ENCODE data around the gene UBA1.

The UBA1 gene

DNA sequence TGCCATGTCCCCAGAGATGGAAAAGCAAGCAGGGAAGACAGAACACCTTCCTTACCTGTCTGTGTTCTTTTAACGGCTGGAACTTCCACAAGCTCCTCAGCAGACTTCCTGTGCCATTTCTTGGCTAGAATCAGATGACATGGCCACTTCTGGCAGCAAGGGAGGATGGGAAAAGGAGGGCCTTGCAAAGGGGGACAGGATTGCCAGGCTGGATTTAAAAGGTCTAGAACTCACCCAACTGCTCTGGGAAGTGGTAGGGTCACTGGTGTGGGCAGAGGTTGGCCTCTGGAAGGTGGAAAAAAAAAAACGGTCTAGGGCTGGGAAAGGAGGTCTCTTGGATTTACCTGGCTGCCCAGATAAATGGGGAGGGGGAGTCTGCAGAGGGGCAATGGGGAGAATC is 37.5 kb downstream of the UBA1 start:
- Histone ChIP-seq H2AFZ (ENCODE audit: low read depth, low read length) (no peak overlapping the region), H3K9me3 (ENCODE audit: insufficient read depth, low read length, severe bottlenecking) (no peaks in the 10 kb centered on the region), H4K20me1 (ENCODE audit: insufficient read depth, low read length) (peaks cover 5% of the 10 kb centered on the region; the same call in 1 of the 2 replicates), H3K4me3 (ENCODE audit: low read depth in 1 of 2, low read length in 2 of 2) (no peak overlapping the region), H3K36me3 (ENCODE audit: insufficient read depth, low read length) (peaks cover 41% of the 10 kb centered on the region), H3K4me1 (ENCODE audit: insufficient read depth, low read length) (peaks cover 34% of the 10 kb centered on the region), H3K4me2 (ENCODE audit: insufficient read depth, low read length) (no peak overlapping the region), H3K79me2 (ENCODE audit: insufficient read depth, low read length) (peaks cover 28% of the 10 kb centered on the region), H3K27ac (ENCODE audit: low read length) (no peak overlapping the region), H3K27me3 (ENCODE audit: insufficient read depth, low read length, poor library complexity) (no peaks in the 10 kb centered on the region), H3K9ac (ENCODE audit: low read depth, low read length) (no peak overlapping the region)
- no peak for TF ChIP-seq EZH2 (IDR thresholded peaks at IDR 0.05; ENCODE audit: borderline replicate concordance, low read depth, low read length, severe bottlenecking)
- TF ChIP-seq, protein P1, sequence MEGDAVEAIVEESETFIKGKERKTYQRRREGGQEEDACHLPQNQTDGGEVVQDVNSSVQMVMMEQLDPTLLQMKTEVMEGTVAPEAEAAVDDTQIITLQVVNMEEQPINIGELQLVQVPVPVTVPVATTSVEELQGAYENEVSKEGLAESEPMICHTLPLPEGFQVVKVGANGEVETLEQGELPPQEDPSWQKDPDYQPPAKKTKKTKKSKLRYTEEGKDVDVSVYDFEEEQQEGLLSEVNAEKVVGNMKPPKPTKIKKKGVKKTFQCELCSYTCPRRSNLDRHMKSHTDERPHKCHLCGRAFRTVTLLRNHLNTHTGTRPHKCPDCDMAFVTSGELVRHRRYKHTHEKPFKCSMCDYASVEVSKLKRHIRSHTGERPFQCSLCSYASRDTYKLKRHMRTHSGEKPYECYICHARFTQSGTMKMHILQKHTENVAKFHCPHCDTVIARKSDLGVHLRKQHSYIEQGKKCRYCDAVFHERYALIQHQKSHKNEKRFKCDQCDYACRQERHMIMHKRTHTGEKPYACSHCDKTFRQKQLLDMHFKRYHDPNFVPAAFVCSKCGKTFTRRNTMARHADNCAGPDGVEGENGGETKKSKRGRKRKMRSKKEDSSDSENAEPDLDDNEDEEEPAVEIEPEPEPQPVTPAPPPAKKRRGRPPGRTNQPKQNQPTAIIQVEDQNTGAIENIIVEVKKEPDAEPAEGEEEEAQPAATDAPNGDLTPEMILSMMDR (IDR thresholded peaks at IDR 0.05; ENCODE audit: borderline replicate concordance, extremely low read depth, low read length, poor library complexity, severe bottlenecking): no peak
- ATAC-seq (ENCODE audit: insufficient read depth, low read depth) (no peak), DNase-seq (no peak)

DNA sequence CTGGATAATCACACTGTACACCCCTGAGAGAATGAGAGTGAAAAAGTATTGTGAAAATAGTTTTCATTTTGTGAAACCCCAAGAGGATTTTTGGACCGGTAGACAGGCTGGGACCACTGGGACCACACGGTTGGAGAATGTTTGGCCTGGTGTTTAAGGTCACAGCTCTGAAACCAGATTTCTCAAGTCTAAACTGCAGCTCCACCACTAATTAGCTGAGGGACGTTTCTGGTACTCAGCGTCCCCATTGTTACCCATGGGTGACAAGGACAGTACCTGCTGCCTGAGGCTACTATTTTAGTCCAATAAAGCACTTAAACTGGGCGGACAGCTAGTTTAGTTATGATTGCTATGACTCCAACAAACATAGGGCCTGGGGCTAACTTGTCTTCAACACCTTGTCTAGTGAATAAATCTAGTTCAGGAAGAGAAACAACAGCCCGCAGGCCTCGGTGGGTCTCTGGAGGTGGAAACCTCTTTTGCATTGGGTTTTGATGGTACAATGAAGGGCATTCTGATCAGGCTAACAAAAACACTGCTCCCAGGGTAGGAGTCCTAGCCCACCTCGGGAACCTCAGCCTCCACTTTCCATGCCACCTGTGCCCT is 38.7 kb downstream of the UBA1 start:
- H3K4me3 ChIP-seq (ENCODE audit: low read depth in 1 of 2, low read length in 2 of 2): peak overlapping the region; percentile 43 to 76; a peak in 3 of 4 replicates
- H3K9me3 ChIP-seq (ENCODE audit: insufficient read depth, low read length, severe bottlenecking): no peaks in the 10 kb centered on the region
- H2AFZ ChIP-seq (ENCODE audit: low read depth, low read length): peak overlapping the region; percentile 82
- DNase-seq (no peak), ATAC-seq (ENCODE audit: insufficient read depth, low read depth) (no peak)
- H3K27me3 ChIP-seq (ENCODE audit: insufficient read depth, low read length, poor library complexity): no peaks in the 10 kb centered on the region
- H3K79me2 ChIP-seq (ENCODE audit: insufficient read depth, low read length): peaks cover 40% of the 10 kb centered on the region
- H3K36me3 ChIP-seq (ENCODE audit: insufficient read depth, low read length): peaks cover 29% of the 10 kb centered on the region
- peak overlapping the region; percentile 98 for H3K27ac ChIP-seq (ENCODE audit: low read length)
- H3K4me2 ChIP-seq (ENCODE audit: insufficient read depth, low read length): peak overlapping the region; percentile 78
- H4K20me1 ChIP-seq (ENCODE audit: insufficient read depth, low read length): peaks cover 9% of the 10 kb centered on the region; the same call in 1 of the 2 replicates
- H3K4me1 ChIP-seq (ENCODE audit: insufficient read depth, low read length): peaks cover 36% of the 10 kb centered on the region
- TF ChIP-seq, protein P1 (IDR thresholded peaks at IDR 0.05; ENCODE audit: borderline replicate concordance, extremely low read depth, low read length, poor library complexity, severe bottlenecking): no peak
- no peak for TF ChIP-seq EZH2 (IDR thresholded peaks at IDR 0.05; ENCODE audit: borderline replicate concordance, low read depth, low read length, severe bottlenecking)
- peak overlapping the region; percentile 88 for H3K9ac ChIP-seq (ENCODE audit: low read depth, low read length)

DNA sequence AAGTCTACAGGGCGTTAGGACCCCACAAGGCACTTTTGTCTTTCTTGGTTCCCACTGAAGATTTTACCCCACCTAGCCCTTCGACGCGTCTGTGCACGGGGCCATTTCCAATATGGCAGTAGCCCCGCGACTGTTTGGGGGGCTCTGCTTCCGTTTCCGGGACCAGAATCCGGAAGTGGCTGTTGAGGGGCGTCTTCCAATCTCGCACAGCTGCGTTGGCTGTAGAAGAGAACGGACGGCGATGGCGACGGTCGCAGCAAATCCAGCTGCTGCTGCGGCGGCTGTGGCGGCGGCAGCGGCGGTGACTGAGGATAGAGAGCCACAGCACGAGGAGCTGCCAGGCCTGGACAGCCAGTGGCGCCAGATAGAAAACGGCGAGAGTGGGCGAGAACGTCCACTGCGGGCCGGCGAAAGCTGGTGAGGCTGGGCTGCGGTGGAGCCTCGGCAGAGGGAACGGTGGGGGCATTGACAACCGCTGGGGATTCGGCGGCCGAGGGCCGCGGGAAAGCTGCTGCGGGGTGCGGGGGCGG is 39.2 kb downstream of the UBA1 start, which contains the start of gene USP11:
USP11 (plus strand) TSS at position 207 of the 530 bp plus-strand sequence; CDS start at position 242, 35 bp downstream.
- peak within 1 kb of the TSS; percentile 88 for H3K9ac ChIP-seq (ENCODE audit: low read depth, low read length)
- peaks cover 36% of the 10 kb centered on the region for H3K4me1 ChIP-seq (ENCODE audit: insufficient read depth, low read length)
- H4K20me1 ChIP-seq (ENCODE audit: insufficient read depth, low read length): peaks cover 9% of the 10 kb centered on the region; the same call in 1 of the 2 replicates
- peaks cover 45% of the 10 kb centered on the region for H3K79me2 ChIP-seq (ENCODE audit: insufficient read depth, low read length)
- peak within 1 kb of the TSS; percentile 78 for H3K4me2 ChIP-seq (ENCODE audit: insufficient read depth, low read length)
- H3K27ac ChIP-seq (ENCODE audit: low read length): peak within 1 kb of the TSS; percentile 98
- peak; percentile 84 for DNase-seq
- TF ChIP-seq EZH2 (IDR thresholded peaks at IDR 0.05; ENCODE audit: borderline replicate concordance, low read depth, low read length, severe bottlenecking): no peak
- TF ChIP-seq, protein P1 (IDR thresholded peaks at IDR 0.05; ENCODE audit: borderline replicate concordance, extremely low read depth, low read length, poor library complexity, severe bottlenecking): no peak
- ATAC-seq (ENCODE audit: insufficient read depth, low read depth): peak; percentile 69
- H3K4me3 ChIP-seq (ENCODE audit: low read depth in 1 of 2, low read length in 2 of 2): peak within 1 kb of the TSS; percentile 57 to 76
- H2AFZ ChIP-seq (ENCODE audit: low read depth, low read length): peak within 1 kb of the TSS; percentile 82
- H3K9me3 ChIP-seq (ENCODE audit: insufficient read depth, low read length, severe bottlenecking): no peaks in the 10 kb centered on the region
- peaks cover 25% of the 10 kb centered on the region for H3K36me3 ChIP-seq (ENCODE audit: insufficient read depth, low read length)
- no peaks in the 10 kb centered on the region for H3K27me3 ChIP-seq (ENCODE audit: insufficient read depth, low read length, poor library complexity)

All from DND-41 (cell line).